ENCODE results near the gene ATF7IP. TPM values are rescaled to one million over a fixed set of nuclear protein-coding genes. Genes with fewer than 3 reads are reported as not detected.
A peak's percentile ranks its signal among the peaks of the same experiment; 100 is the strongest.

Gene ATF7IP
- total RNA-seq, 1 experiment from 2014 or later = 172 TPM

DNA sequence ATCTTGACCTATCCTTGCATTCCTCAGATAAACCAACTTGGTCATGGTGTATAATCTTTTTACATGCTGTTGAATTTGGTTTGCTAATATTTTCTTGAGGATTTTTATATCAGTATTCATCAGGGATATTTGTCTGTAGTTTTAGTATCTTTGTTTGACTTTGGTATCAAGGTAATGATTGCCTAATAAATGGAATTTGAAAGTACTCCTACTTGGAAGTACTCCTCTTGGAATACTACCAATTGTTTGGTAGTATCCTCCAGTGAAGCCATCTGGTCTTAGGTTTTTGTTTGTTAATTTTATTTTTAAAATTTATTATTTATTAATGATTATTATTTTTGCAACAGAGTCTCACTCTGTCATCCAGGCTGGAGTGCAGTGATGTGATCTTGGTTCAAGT is 85.0 kb downstream of the ATF7IP start:
- TF ChIP-seq, protein P1, sequence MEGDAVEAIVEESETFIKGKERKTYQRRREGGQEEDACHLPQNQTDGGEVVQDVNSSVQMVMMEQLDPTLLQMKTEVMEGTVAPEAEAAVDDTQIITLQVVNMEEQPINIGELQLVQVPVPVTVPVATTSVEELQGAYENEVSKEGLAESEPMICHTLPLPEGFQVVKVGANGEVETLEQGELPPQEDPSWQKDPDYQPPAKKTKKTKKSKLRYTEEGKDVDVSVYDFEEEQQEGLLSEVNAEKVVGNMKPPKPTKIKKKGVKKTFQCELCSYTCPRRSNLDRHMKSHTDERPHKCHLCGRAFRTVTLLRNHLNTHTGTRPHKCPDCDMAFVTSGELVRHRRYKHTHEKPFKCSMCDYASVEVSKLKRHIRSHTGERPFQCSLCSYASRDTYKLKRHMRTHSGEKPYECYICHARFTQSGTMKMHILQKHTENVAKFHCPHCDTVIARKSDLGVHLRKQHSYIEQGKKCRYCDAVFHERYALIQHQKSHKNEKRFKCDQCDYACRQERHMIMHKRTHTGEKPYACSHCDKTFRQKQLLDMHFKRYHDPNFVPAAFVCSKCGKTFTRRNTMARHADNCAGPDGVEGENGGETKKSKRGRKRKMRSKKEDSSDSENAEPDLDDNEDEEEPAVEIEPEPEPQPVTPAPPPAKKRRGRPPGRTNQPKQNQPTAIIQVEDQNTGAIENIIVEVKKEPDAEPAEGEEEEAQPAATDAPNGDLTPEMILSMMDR (conservative IDR thresholded peaks at IDR 0.05) = no peak
- H2BK15ac ChIP-seq (ENCODE audit: low read depth, low read length) = no peak overlapping the region
- no peak overlapping the region for H3K4me2 ChIP-seq (ENCODE audit: insufficient read depth, insufficient read length, low read length)
- no peak overlapping the region for H2BK5ac ChIP-seq (ENCODE audit: insufficient read length, low read length)
- no peak for DNase-seq
- no peak overlapping the region for H2AFZ ChIP-seq (ENCODE audit: low read length)
- Mint-ChIP-seq H3K27ac (peak overlapping the region in 1 of 3 experiments; percentile 87; a peak in 2 of 7 replicates), H3K27me3 (ENCODE audit: low read depth) (no peaks in the 10 kb centered on the region), H3K4me3 (no peak overlapping the region), H3K36me3 (ENCODE audit: insufficient read depth in 1 of 3, low read depth in 3 of 3) (peaks cover 18 to 68% (median 51%) of the 10 kb centered on the region in 3 experiments; a peak in 6 of 7 replicates), H3K9me3 (no peaks in the 10 kb centered on the region), H3K4me1 (peaks cover 26 to 38% of the 10 kb centered on the region in 2 experiments)
- H3K79me2 ChIP-seq (ENCODE audit: insufficient read depth, low read length) = no peaks in the 10 kb centered on the region; the same call in 1 of the 2 replicates
- no peak overlapping the region for H3K18ac ChIP-seq (ENCODE audit: insufficient read length, low read depth, low read length)
- H2BK120ac ChIP-seq (ENCODE audit: low read depth, low read length, poor library complexity, severe bottlenecking) = no peak overlapping the region
- H2AK5ac ChIP-seq (ENCODE audit: insufficient read length, low read length) = no peak overlapping the region
- no peak overlapping the region for H3K23ac ChIP-seq (ENCODE audit: insufficient read length, low read depth, low read length)
- H3K23me2 ChIP-seq (ENCODE audit: insufficient read length, low read depth, low read length, poor library complexity, severe bottlenecking) = no peaks in the 10 kb centered on the region
- no peaks in the 10 kb centered on the region for H3K9me3 ChIP-seq (ENCODE audit: control insufficient read depth, low read depth, low read length)
- H3K56ac ChIP-seq (ENCODE audit: insufficient read length, low read depth, low read length) = no peak overlapping the region
- H2BK20ac ChIP-seq (ENCODE audit: low read depth, low read length, poor library complexity, severe bottlenecking) = no peak overlapping the region
- H4K8ac ChIP-seq (replicated peaks; ENCODE audit: insufficient read length, low read depth, low read length) = no peak overlapping the region
- H2BK12ac ChIP-seq (ENCODE audit: insufficient read length, low read depth, low read length) = no peak overlapping the region
- no peaks in the 10 kb centered on the region for H4K20me1 ChIP-seq (ENCODE audit: control insufficient read depth, insufficient read depth, insufficient read length)
- H3T11ph ChIP-seq (ENCODE audit: low read length) = no peak overlapping the region
- H3K27ac ChIP-seq (ENCODE audit: insufficient read length, low read depth, low read length) = no peak overlapping the region
- H3K4me1 ChIP-seq (ENCODE audit: insufficient read depth, low read length) = no peaks in the 10 kb centered on the region
- H4K5ac ChIP-seq (ENCODE audit: insufficient read length, low read depth, low read length) = no peak overlapping the region
- H3K27me3 ChIP-seq (ENCODE audit: insufficient read depth, low read length) = no peaks in the 10 kb centered on the region
- no peak overlapping the region for H3K4ac ChIP-seq (ENCODE audit: low read depth, low read length)
- H3K14ac ChIP-seq (ENCODE audit: insufficient read depth, low read length) = no peak overlapping the region
- H4K91ac ChIP-seq (ENCODE audit: insufficient read length, low read depth, low read length) = no peak overlapping the region
- H3K79me1 ChIP-seq (ENCODE audit: insufficient read depth, low read depth, low read length, poor library complexity, severe bottlenecking) = peaks cover 3% of the 10 kb centered on the region
- no peak overlapping the region for H3K9ac ChIP-seq (ENCODE audit: extremely low read depth, insufficient read length, low read length)
